BE2C (cell line): ENCODE measurements around the gene GATA1.

ENCODE experiments used
- DNase-seq: peaks from one replicate; pipeline ENCODE4 v3.0.0-alpha.2; 2020
- H3K27me3 ChIP-seq: fragments of 250-450 bp; sonication (Bioruptor Pico); 2 replicates; pipeline ENCODE4 v1.5.1; 2020; ENCODE audit warnings: mild to moderate bottlenecking
- H3K36me3 ChIP-seq: fragments of 250-450 bp; sonication (Bioruptor Pico); 2 replicates; pipeline ENCODE4 v1.5.1; 2020; ENCODE audit warnings: mild to moderate bottlenecking
- H3K4me1 ChIP-seq: fragments of 250-450 bp; sonication (Bioruptor Pico); 2 replicates; pipeline ENCODE4 v1.5.1; 2020
- H3K4me3 ChIP-seq: 2 replicates; pipeline ENCODE4 v1.5.1; 2011; ENCODE audit warnings: low read depth, low read length
- H3K9me3 ChIP-seq: fragments of 250-450 bp; sonication (Bioruptor Pico); 2 replicates; pipeline ENCODE4 v1.5.1; 2020
- CTCF ChIP-seq: IDR thresholded peaks from 2 replicates; pipeline ENCODE4 v1.5.1; 2012; ENCODE audit warnings: mild to moderate bottlenecking, low read depth, low read length

GATA1 gene

GRCh38 chrX:48786825-48787504 lies 575 bp downstream of the GATA1 start:
- Histone ChIP-seq H3K9me3 (no peaks in the 10 kb centered on the region), H3K36me3 (no peaks in the 10 kb centered on the region), H3K27me3 (no peaks in the 10 kb centered on the region), H3K4me3 (no peak overlapping the region), H3K4me1 (no peaks in the 10 kb centered on the region)
- TF ChIP-seq CTCF, result no peak
- no peak for DNase-seq

GRCh38 chrX:48787505-48788443 lies 1.4 kb downstream of the GATA1 start:
- no peaks in the 10 kb centered on the region for H3K9me3 ChIP-seq
- no peak overlapping the region for H3K4me3 ChIP-seq
- no peaks in the 10 kb centered on the region for H3K4me1 ChIP-seq
- no peak for DNase-seq
- no peaks in the 10 kb centered on the region for H3K27me3 ChIP-seq
- no peak for TF ChIP-seq CTCF
- no peaks in the 10 kb centered on the region for H3K36me3 ChIP-seq

GRCh38 chrX:48789366-48790220 lies 3.2 kb downstream of the GATA1 start:
- no peaks in the 10 kb centered on the region for H3K36me3 ChIP-seq
- no peak for DNase-seq
- no peaks in the 10 kb centered on the region for H3K27me3 ChIP-seq
- no peak overlapping the region for H3K4me3 ChIP-seq
- no peaks in the 10 kb centered on the region for H3K4me1 ChIP-seq
- H3K9me3 ChIP-seq, result no peaks in the 10 kb centered on the region
- TF ChIP-seq CTCF, result no peak

GRCh38 chrX:48790477-48790876 lies 4.1 kb downstream of the GATA1 start:
- Histone ChIP-seq H3K36me3 (no peaks in the 10 kb centered on the region), H3K4me1 (no peaks in the 10 kb centered on the region), H3K4me3 (no peak overlapping the region), H3K27me3 (no peaks in the 10 kb centered on the region), H3K9me3 (no peaks in the 10 kb centered on the region)
- TF ChIP-seq CTCF, result no peak
- DNase-seq, result no peak

- H3K4me3 ChIP-seq, result no peak overlapping the region
- H3K4me1 ChIP-seq, result no peaks in the 10 kb centered on the region
- H3K9me3 ChIP-seq, result no peaks in the 10 kb centered on the region
- DNase-seq, result no peak
- no peaks in the 10 kb centered on the region for H3K36me3 ChIP-seq
- no peaks in the 10 kb centered on the region for H3K27me3 ChIP-seq
- TF ChIP-seq CTCF, result no peak
Measured at GRCh38 chrX:48791063-48791820, 4.9 kb downstream of the GATA1 start.
